Stimulated activated CD4-positive, alpha-beta T cell treated with anti-CD3 and anti-CD28 coated beads, Interleukin-1b, Interleukin-23, amount 100 ng/mL, for 24 hours (primary cell): ENCODE measurements around the gene PERM1.
"Not testable (repeated sequence)": the region's sequence is repeated elsewhere in the genome, so short reads cannot be mapped to it uniquely, and the experiment has no call there.

ENCODE experiments used
- DNase-seq, 4 experiments: peaks; one replicate each; pipeline ENCODE4 v3.0.0-alpha.2; 2020; ENCODE audit warnings: low read depth in 4 of 4, low spot score in 1 of 4

Gene PERM1

DNA sequence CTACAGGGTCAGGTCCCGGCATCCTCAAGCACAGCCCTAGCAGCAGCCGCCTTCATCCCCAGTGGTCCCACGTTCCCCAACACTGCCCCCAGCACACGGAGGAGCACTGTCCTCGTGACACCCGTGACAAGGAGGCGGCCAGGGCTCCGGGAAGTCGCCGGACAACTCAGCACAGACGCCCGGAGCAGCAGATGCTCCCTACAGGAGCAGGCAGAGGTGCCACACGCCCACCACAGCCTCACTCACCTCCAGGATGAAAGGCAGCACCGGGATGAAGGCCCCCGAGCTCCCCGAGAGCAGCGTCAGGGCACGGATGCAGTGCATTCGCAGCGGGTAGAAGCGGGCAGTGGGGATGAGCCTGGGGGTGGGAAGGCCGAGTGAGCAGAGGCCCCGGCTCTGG lies 31.0 kb downstream of the PERM1 start:
- DNase-seq, result no peak

DNA sequence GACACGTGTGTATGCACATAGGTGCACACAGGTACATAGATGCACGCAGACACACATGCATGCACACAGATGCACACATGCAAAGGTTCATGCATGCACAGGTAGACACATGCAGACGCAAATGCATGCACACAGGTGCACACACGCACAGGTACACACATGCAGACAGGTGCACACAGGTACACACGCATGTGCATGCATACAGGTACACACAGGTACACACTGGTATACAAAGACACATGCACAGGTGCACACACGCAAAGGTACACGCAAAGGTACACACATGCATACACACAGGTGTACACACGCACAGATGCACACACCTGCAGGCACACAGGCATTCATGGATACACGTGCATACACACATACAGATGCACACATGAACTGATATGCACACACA lies 31.6 kb downstream of the PERM1 start:
- DNase-seq, result no peak

- DNase-seq, result no peak
These were observed 33.9 kb downstream of the PERM1 start for GRCh38 chr1:947958-948357.

DNA sequence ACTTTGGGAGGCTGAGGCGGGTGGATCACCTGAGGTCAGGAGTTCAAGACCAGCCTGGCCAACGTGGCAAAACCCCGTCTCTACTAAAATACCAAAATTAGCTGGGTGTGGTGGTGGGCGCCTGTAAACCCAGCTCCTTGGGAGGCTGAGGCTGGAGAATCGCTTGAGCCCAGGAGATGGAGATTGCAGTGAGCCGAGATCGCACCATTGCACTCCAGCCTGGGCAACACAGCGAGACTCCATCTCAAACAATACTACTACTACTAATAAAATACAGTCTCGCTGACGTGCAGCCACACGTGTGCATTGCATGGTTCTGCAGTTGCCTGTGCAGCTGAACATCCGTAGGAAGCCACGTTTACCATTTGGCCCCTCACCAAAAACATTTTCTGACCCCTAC lies 35.1 kb downstream of the PERM1 start:
- DNase-seq, result not testable (repeated sequence)

- no peak for DNase-seq
These were observed 36.0 kb downstream of the PERM1 start for GRCh38 chr1:945688-946556.

GRCh38 chr1:944341-945325 lies 37.3 kb downstream of the PERM1 start:
- DNase-seq, result no peak

GRCh38 chr1:943545-944340 lies 38.1 kb downstream of the PERM1 start:
- no peak for DNase-seq

DNA sequence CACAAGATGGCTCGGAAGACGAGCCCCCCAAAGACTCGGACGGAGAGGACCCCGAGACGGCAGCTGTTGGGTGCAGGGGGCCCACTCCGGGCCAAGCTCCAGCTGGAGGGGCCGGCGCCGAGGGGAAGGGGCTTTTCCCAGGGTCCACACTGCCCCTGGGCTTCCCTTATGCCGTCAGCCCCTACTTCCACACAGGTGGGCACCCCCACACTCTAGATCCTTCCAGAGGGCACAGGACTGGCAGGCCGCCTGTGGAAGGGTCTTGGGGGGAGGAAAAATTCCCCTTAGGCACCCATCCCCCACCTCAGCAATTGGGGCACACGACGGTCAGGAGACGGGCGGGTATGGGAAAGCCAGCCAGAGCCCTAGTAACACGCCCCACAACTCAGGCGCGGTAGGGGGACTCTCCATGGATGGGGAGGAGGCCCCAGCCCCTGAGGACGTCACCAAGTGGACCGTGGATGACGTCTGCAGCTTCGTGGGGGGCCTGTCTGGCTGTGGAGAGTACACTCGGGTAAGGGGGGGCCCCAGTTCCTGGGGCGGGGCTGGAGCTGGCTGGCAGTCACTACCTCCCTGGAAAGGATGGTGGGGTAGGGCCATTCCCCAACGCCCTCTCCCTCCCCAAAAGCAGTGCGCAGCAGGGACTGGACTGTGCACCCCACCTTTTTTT lies 38.9 kb downstream of the PERM1 start:
- DNase-seq, result no peak

DNA sequence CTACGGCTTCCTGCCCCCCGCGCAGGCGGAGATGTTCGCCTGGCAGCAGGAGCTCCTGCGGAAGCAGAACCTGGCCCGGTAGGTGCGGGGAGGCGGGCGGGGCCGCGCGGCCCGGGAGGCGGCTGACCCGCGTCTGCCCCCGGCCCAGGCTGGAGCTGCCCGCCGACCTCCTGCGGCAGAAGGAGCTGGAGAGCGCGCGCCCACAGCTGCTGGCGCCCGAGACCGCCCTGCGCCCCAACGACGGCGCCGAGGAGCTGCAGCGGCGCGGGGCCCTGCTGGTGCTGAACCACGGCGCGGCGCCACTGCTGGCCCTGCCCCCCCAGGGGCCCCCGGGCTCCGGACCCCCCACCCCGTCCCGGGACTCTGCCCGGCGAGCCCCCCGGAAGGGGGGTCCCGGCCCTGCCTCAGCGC lies 39.5 kb downstream of the PERM1 start:
- no peak for DNase-seq

DNA sequence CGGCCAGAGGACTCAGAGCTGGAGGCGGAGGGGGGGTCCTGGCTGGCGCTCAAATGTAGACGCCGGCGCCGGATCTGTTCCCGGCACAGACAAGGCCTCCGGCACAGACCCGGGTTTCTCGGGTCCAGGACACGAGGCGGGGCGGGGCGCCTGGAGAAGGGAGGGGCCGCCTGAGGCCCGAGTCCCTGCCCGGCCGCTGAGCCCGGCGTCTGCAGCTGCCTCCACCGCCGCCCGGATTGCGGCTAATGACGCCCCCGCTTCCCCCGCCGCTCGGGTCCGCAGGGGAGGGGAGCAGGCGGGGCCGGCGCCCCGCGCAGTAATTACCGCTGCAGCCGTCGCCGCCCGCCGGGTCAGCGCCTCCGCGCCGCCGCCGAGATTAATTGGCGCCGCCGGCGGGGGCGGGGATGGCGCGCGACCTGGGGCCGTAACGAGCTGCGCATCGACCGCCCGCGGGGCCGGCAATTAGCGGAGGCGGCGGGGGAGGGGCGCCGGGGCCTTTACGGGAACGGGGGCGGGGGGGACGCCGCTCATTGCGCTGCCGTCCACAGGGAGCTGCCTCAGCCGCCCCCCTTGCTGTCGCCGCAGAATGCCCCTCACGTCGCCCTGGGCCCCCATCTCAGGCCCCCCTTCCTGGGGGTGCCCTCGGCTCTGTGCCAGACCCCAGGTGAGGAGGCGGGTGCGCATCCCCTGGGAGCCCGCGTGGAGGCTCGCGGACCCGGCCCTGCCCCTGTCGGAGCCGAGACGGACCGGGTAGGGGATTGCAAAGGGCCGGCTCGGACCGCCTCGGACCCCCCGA lies 40.1 kb downstream of the PERM1 start:
- no peak for DNase-seq

- DNase-seq, result no peak
These were observed 40.8 kb downstream of the PERM1 start for GRCh38 chr1:941015-941587.

- no peak for DNase-seq
These were observed 41.5 kb downstream of the PERM1 start for GRCh38 chr1:940107-941014.

GRCh38 chr1:939511-940106 lies 42.3 kb downstream of the PERM1 start:
- no peak for DNase-seq

- DNase-seq, result no peak
These were observed 43.0 kb downstream of the PERM1 start for GRCh38 chr1:938711-939489.

DNA sequence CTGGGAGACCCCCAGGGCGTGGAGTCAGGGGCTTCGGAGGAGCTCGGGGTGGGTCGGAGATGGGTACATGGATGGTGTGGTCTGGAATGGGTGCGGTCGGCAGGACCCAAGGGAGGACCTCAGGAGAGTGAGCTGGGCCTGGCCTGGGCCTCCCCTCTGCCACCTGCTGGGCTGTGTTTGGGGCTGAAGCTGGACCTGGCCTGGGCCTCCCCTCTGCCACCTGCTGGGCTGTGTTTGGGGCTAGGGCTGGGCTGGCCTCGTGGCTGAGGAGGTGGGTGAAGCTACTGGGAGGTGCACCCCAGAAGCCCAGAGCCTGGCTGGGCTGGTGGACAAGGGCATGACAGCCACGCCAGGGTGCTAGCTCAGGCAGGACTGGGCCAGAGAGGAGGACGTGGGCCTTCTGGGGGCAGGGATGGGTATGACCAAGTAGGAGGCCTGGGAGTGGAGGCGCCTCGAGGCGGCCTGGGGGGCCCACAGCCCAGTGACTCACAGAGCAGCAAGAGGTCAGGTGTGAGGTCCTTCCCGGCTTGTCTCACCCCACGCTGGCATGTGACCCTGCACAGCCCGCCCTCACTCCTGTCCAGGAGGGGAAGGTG lies 43.7 kb downstream of the PERM1 start:
- DNase-seq, result no peak

DNA sequence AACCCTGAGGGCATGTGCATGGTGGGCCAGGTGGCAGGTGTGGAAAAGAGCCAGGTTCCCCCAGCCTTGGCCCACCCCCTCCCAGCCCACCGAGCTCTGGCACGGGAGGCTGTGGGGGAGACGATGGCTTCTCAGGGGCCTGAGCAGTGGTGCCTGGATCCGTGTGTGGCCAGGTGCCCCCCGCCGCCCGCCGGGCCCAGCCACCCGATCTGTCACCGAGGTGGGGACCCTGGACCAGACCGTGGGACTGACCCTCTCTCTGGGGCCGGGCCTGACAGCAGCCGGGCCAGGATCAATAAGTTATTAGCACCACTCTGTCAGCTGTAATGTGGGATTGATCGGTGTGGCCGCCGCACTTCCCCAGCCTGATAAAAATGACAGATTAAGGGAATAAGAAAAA lies 44.4 kb downstream of the PERM1 start:
- no peak for DNase-seq
